HepG2 (cell line): ENCODE results near the gene RNF5. TPM values are rescaled to one million over a fixed set of nuclear protein-coding genes. Genes with fewer than 3 reads are reported as not detected.

Experiments
- ATAD3A ChIP-seq: sonication (generic); formaldehyde crosslinking; IDR thresholded peaks from 2 replicates; pipeline ENCODE4 v1.4.0; 2020; ENCODE audit warnings: missing genetic modification reagents
- HCFC1 ChIP-seq: fragments of 150-350 bp; IDR thresholded peaks from 2 replicates; pipeline ENCODE4 v1.6.1; 2014; ENCODE audit warnings: low read depth, low read length
- HES4 ChIP-seq: sonication (generic); formaldehyde crosslinking; IDR thresholded peaks from 2 replicates; pipeline ENCODE4 v1.9.0; 2021; ENCODE audit warnings: mild to moderate bottlenecking, missing genetic modification reagents, borderline replicate concordance
- KDM5A ChIP-seq: fragments of 200-600 bp; sonication (generic); IDR thresholded peaks from 2 replicates; pipeline ENCODE4 v1.7.0; 2018; ENCODE audit warnings: antibody characterized with exemption, mild to moderate bottlenecking, low read length, borderline replicate concordance
- KDM5B ChIP-seq: sonication (generic); formaldehyde crosslinking; IDR thresholded peaks from 2 replicates; pipeline ENCODE4 v1.4.0; 2020; ENCODE audit warnings: missing genetic modification reagents, mild to moderate bottlenecking, borderline replicate concordance
- NFYB ChIP-seq: sonication (generic); formaldehyde crosslinking; IDR thresholded peaks from 2 replicates; pipeline ENCODE4 v1.4.0; 2020; ENCODE audit warnings: missing genetic modification reagents
- NFYC ChIP-seq: IDR thresholded peaks from 2 replicates; pipeline ENCODE4 v1.6.1; 2016; ENCODE audit warnings: missing genetic modification reagents, missing compliant biosample characterization
- NR1H2 ChIP-seq: sonication (generic); formaldehyde crosslinking; IDR thresholded peaks from 2 replicates; pipeline ENCODE4 v1.8.1; 2022; ENCODE audit warnings: low read depth, missing genetic modification reagents, borderline replicate concordance
- POGZ ChIP-seq: sonication (generic); formaldehyde crosslinking; IDR thresholded peaks from 2 replicates; pipeline ENCODE4 v1.4.0; 2020; ENCODE audit warnings: mild to moderate bottlenecking, missing genetic modification reagents
- RAD21 ChIP-seq: fragments of 450-650 bp; formaldehyde crosslinking; IDR thresholded peaks from 2 replicates; pipeline ENCODE4 v1.5.0; 2020; ENCODE audit warnings: mild to moderate bottlenecking
- RFX5 ChIP-seq: IDR thresholded peaks from 2 replicates; pipeline ENCODE4 v1.6.1; 2011; ENCODE audit warnings: low read depth, low read length, improper control_type of control experiment
- SMAD3 ChIP-seq: sonication (generic); formaldehyde crosslinking; IDR thresholded peaks from 2 replicates; pipeline ENCODE4 v1.4.0; 2020; ENCODE audit warnings: missing genetic modification reagents
- ZNF564 ChIP-seq: sonication (generic); formaldehyde crosslinking; IDR thresholded peaks from 2 replicates; pipeline ENCODE4 v1.8.1; 2023; ENCODE audit warnings: mild to moderate bottlenecking, missing genetic modification reagents
- ZNF883 ChIP-seq: sonication (generic); formaldehyde crosslinking; IDR thresholded peaks from 2 replicates; pipeline ENCODE4 v1.5.1; 2020; ENCODE audit warnings: mild to moderate bottlenecking, missing genetic modification reagents; ENCODE audit errors: not compliant biosample characterization
- ZSCAN20 ChIP-seq: sonication (generic); formaldehyde crosslinking; IDR thresholded peaks from 2 replicates; pipeline ENCODE4 v1.4.0; 2020; ENCODE audit warnings: missing genetic modification reagents, mild to moderate bottlenecking, borderline replicate concordance
- polyA plus RNA-seq, 8 experiments: library from polyadenylated mRNA; depleted of rRNA in 3 of 8; stranded (reverse) in 7 of 8; unstranded in 1 of 8; fragments of >200 nt; fragmentation: Illumina TruSeq in 4 of 8; extraction: Trizol in 4 of 8; gene quantifications; 2 replicates each; pipeline versions ENCODE4 v1.2.1 to v1.2.3, GENCODE V29; 2011 to 2016; ENCODE audit warnings: low read depth in 4 of 8, missing spikeins in 1 of 8, mixed read lengths in 1 of 8; ENCODE audit not compliant: insufficient read depth in 1 of 8
- total RNA-seq, 5 experiments: library from RNA; depleted of rRNA; stranded (reverse); fragments of >200 nt; fragmentation: Illumina TruSeq; extraction: Trizol; gene quantifications; 2 replicates each; pipeline ENCODE4 v1.2.3, GENCODE V29; 2016; ENCODE audit warnings: low read depth in 1 of 5
- TF ChIP-seq, protein P1 (sequence below): IDR thresholded peaks from 2 replicates; pipeline ENCODE4 v1.6.1; 2012; ENCODE audit warnings: inconsistent platforms
- TF ChIP-seq, protein P2 (sequence below): sonication (generic); formaldehyde crosslinking; IDR thresholded peaks from 2 replicates; pipeline ENCODE4 v1.4.0; 2020; ENCODE audit warnings: mild to moderate bottlenecking, missing genetic modification reagents
- TF ChIP-seq, protein P3 (sequence below): sonication (generic); formaldehyde crosslinking; IDR thresholded peaks from 2 replicates; pipeline ENCODE4 v1.5.0; 2020; ENCODE audit warnings: mild to moderate bottlenecking, missing genetic modification reagents
- TF ChIP-seq, protein P4 (sequence below), 2 experiments: sonication (generic) in 1 of 2; formaldehyde crosslinking in 1 of 2; IDR thresholded peaks; 2 replicates each; pipeline versions ENCODE4 v1.4.0 to v1.6.1; 2018 to 2020; ENCODE audit warnings: missing genetic modification reagents in 2 of 2, borderline replicate concordance in 1 of 2, low read depth in 1 of 2, mild to moderate bottlenecking in 1 of 2, missing biosample characterization in 1 of 2
- TF ChIP-seq, protein P5 (sequence below): sonication (generic); formaldehyde crosslinking; IDR thresholded peaks from 2 replicates; pipeline ENCODE4 v1.8.1; 2023; ENCODE audit warnings: mild to moderate bottlenecking, missing genetic modification reagents

Gene RNF5
- total and polyA plus RNA-seq, 2 of the 13 experiments (the other 11 are each of a cell fraction or from before 2014, with no cell fraction given): 98.0 to 131 TPM

DNA sequence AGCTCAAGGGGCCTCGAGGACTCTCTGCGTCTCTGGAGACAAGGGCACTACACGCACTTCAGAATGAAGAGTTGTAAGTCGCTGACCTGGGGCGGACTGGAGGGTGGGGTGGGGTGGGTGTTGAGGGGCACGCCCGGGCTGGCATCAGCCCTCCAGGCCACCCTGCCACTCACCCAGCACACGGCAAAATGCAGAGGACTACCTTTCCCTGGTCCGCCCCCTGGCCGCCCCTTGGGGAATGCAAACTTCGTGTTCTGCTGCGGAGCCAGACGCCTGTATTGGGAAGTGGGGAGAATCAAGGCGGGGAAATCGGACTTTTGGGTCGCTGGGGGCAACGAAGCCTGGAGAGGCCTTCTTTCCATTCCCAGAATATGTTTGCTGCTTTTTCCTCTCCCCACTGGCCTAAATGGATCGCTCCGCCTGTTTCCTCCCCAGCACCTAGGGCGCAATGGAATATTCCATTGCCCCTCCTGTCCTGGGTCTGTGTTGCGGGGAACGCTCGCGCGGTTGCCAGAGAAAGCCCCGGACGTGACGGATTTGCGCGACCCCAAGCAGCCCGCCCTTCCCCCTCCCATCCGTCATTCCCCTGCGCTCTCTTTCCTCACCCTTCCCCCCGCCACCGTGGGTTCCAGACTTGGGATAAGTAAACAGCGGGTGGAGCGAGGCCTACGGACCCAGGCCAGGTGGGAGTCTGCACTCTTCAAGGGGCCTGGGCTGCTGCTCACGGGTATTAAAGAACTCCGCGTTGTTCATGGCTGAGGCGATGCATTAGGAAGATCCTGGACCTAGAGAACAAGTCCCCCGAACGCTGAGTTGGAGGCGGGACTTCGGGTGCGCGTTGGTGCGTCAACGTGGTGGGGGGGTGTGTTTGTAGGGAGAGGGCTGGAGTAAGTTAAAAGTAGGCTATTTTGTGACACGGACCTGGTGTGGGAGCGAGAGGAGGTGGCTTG lies 24.4 kb upstream of the RNF5 start, which contains the start of gene PPT2 (continued):
- TF ChIP-seq RAD21 (CRISPR knock-in tag) (peak; percentile 37), NFYC (CRISPR knock-in tag) (no peak), NR1H2 (CRISPR knock-in tag) (no peak), HCFC1 (peak; percentile 57), KDM5B (CRISPR knock-in tag) (no peak), ZNF883 (CRISPR knock-in tag) (peak; percentile 27), RFX5 (no peak), ZSCAN20 (peak; percentile 85; the same call in 1 of the 2 replicates), SMAD3 (peak; percentile 58; the same call in 1 of the 2 replicates), HES4 (CRISPR knock-in tag) (no peak), ZNF564 (CRISPR knock-in tag) (peak; percentile 55), ATAD3A (CRISPR knock-in tag) (no peak), POGZ (CRISPR knock-in tag) (no peak; the same call in 1 of the 2 replicates), NFYB (CRISPR knock-in tag) (no peak), KDM5A (peak; percentile 92; the same call in 1 of the 2 replicates)
- TF ChIP-seq, protein P1, sequence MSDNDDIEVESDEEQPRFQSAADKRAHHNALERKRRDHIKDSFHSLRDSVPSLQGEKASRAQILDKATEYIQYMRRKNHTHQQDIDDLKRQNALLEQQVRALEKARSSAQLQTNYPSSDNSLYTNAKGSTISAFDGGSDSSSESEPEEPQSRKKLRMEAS: peak; percentile 57
- TF ChIP-seq, protein P2, sequence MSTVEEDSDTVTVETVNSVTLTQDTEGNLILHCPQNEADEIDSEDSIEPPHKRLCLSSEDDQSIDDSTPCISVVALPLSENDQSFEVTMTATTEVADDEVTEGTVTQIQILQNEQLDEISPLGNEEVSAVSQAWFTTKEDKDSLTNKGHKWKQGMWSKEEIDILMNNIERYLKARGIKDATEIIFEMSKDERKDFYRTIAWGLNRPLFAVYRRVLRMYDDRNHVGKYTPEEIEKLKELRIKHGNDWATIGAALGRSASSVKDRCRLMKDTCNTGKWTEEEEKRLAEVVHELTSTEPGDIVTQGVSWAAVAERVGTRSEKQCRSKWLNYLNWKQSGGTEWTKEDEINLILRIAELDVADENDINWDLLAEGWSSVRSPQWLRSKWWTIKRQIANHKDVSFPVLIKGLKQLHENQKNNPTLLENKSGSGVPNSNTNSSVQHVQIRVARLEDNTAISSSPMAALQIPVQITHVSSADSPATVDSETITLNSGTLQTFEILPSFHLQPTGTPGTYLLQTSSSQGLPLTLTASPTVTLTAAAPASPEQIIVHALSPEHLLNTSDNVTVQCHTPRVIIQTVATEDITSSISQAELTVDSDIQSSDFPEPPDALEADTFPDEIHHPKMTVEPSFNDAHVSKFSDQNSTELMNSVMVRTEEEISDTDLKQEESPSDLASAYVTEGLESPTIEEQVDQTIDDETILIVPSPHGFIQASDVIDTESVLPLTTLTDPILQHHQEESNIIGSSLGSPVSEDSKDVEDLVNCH (CRISPR knock-in tag): no peak; the same call in 1 of the 2 replicates
- TF ChIP-seq, protein P3, sequence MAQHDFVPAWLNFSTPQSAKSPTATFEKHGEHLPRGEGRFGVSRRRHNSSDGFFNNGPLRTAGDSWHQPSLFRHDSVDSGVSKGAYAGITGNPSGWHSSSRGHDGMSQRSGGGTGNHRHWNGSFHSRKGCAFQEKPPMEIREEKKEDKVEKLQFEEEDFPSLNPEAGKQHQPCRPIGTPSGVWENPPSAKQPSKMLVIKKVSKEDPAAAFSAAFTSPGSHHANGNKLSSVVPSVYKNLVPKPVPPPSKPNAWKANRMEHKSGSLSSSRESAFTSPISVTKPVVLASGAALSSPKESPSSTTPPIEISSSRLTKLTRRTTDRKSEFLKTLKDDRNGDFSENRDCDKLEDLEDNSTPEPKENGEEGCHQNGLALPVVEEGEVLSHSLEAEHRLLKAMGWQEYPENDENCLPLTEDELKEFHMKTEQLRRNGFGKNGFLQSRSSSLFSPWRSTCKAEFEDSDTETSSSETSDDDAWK: no peak
- TF ChIP-seq, protein P4, sequence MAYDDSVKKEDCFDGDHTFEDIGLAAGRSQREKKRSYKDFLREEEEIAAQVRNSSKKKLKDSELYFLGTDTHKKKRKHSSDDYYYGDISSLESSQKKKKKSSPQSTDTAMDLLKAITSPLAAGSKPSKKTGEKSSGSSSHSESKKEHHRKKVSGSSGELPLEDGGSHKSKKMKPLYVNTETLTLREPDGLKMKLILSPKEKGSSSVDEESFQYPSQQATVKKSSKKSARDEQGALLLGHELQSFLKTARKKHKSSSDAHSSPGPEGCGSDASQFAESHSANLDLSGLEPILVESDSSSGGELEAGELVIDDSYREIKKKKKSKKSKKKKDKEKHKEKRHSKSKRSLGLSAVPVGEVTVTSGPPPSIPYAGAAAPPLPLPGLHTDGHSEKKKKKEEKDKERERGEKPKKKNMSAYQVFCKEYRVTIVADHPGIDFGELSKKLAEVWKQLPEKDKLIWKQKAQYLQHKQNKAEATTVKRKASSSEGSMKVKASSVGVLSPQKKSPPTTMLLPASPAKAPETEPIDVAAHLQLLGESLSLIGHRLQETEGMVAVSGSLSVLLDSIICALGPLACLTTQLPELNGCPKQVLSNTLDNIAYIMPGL (CRISPR knock-in tag; IDR thresholded peaks at IDR 0.05; ENCODE audit: borderline replicate concordance in 1 of 2, low read depth in 1 of 2): peak; percentile 58 to 97
- TF ChIP-seq, protein P5, sequence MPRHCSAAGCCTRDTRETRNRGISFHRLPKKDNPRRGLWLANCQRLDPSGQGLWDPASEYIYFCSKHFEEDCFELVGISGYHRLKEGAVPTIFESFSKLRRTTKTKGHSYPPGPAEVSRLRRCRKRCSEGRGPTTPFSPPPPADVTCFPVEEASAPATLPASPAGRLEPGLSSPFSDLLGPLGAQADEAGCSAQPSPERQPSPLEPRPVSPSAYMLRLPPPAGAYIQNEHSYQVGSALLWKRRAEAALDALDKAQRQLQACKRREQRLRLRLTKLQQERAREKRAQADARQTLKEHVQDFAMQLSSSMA (CRISPR knock-in tag): no peak; the same call in 1 of the 2 replicates
